BLaER1 treated with 17β-estradiol and CSF1 and Interleukin-3, amounts not matched to agents 10 nM and 100 nM (cell line): ENCODE measurements around the gene TLE1.
"Not testable (repeated sequence)": the region's sequence is repeated elsewhere in the genome, so short reads cannot be mapped to it uniquely, and the experiment has no call there.

Source experiments
- H3K27ac ChIP-seq, 11 experiments: shearing (Covaris generic); formaldehyde crosslinking; 2 replicates each; pipeline ENCODE4 v1.8.1; 2022
- H3K27me3 ChIP-seq, 11 experiments: shearing (Covaris generic); formaldehyde crosslinking; 2 replicates each; pipeline ENCODE4 v1.8.1; 2022
- H3K36me3 ChIP-seq, 11 experiments: shearing (Covaris generic); formaldehyde crosslinking; 2 replicates each; pipeline ENCODE4 v1.8.1; 2022
- H3K4me1 ChIP-seq, 10 experiments: shearing (Covaris generic); formaldehyde crosslinking; 2 replicates each; pipeline ENCODE4 v1.8.1; 2022
- H3K4me2 ChIP-seq, 11 experiments: shearing (Covaris generic); formaldehyde crosslinking; 2 replicates each; pipeline ENCODE4 v1.8.1; 2022
- H3K4me3 ChIP-seq, 10 experiments: shearing (Covaris generic); formaldehyde crosslinking; 2 replicates each; pipeline ENCODE4 v1.8.1; 2022
- H3K9ac ChIP-seq, 11 experiments: shearing (Covaris generic); formaldehyde crosslinking; 2 replicates each; pipeline ENCODE4 v1.8.1; 2022
- H3K9me3 ChIP-seq, 11 experiments: shearing (Covaris generic); formaldehyde crosslinking; replicated peaks in 1 of 11; 2 replicates each; pipeline ENCODE4 v1.8.1; 2022
- H4K20me1 ChIP-seq, 11 experiments: shearing (Covaris generic); formaldehyde crosslinking; 2 replicates each; pipeline ENCODE4 v1.8.1; 2022
- Cebpa-rat ChIP-seq, 11 experiments: shearing (Covaris generic); IDR thresholded peaks; 2 replicates each; pipeline ENCODE4 v1.8.1; 2022

TLE1 gene

DNA sequence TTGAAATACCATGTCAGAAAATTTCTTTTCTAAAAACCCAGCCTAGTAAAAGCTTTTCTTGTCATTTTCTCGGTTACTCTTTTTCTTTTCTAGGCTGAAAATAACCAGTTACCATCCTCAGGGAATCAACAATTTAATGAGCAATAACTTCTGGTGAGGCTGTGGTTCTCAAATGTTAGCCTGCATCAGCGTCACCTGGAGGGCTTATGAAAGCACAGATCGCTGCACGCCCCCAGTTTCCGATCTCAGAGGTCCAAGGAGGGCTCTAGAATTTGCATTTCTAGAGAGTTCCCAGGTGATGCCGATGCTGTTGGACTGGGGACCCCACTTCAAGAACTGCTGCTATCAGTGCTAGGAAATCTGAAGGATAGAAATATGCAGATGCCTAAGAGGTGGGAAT, 28.9 kb upstream of the TLE1 start:
- Histone ChIP-seq H3K4me3 (no peak overlapping the region), H3K9ac (no peak overlapping the region), H3K27me3 (no peaks in the 10 kb centered on the region), H3K36me3 (no peaks in the 10 kb centered on the region), H4K20me1 (no peaks in the 10 kb centered on the region), H3K9me3 (no peaks in the 10 kb centered on the region), H3K27ac (no peak overlapping the region), H3K4me2 (no peak overlapping the region), H3K4me1 (no peaks in the 10 kb centered on the region)
- TF ChIP-seq Cebpa-rat (IDR thresholded peaks at IDR 0.05), result no peak

- H3K9ac ChIP-seq, result no peak overlapping the region
Observed at GRCh38 chr9:81717747-81718077, 28.4 kb upstream of the TLE1 start.

GRCh38 chr9:81717061-81717746, 27.9 kb upstream of the TLE1 start:
- Histone ChIP-seq H3K4me2 (no peak overlapping the region), H3K9ac (no peak overlapping the region), H3K27ac (no peak overlapping the region), H3K4me3 (no peak overlapping the region), H4K20me1 (no peaks in the 10 kb centered on the region), H3K36me3 (no peaks in the 10 kb centered on the region), H3K4me1 (no peaks in the 10 kb centered on the region), H3K27me3 (no peaks in the 10 kb centered on the region), H3K9me3 (no peaks in the 10 kb centered on the region)
- no peak for TF ChIP-seq Cebpa-rat (IDR thresholded peaks at IDR 0.05)

More at GRCh38 chr9:81717747-81718077, 28.4 kb upstream of the TLE1 start:
- Histone ChIP-seq H3K4me2 (no peak overlapping the region), H3K27ac (no peak overlapping the region), H3K4me3 (no peak overlapping the region), H3K4me1 (no peaks in the 10 kb centered on the region), H3K9me3 (no peaks in the 10 kb centered on the region), H3K27me3 (no peaks in the 10 kb centered on the region), H3K36me3 (no peaks in the 10 kb centered on the region), H4K20me1 (no peaks in the 10 kb centered on the region)
- no peak for TF ChIP-seq Cebpa-rat (IDR thresholded peaks at IDR 0.05)

GRCh38 chr9:81716409-81716808, 27.1 kb upstream of the TLE1 start:
- no peak for TF ChIP-seq Cebpa-rat (IDR thresholded peaks at IDR 0.05)
- Histone ChIP-seq H3K36me3 (no peaks in the 10 kb centered on the region), H3K9me3 (no peaks in the 10 kb centered on the region), H3K9ac (no peak overlapping the region), H3K27ac (no peak overlapping the region), H3K4me3 (no peak overlapping the region), H4K20me1 (no peaks in the 10 kb centered on the region), H3K4me1 (no peaks in the 10 kb centered on the region), H3K27me3 (no peaks in the 10 kb centered on the region), H3K4me2 (no peak overlapping the region)

DNA sequence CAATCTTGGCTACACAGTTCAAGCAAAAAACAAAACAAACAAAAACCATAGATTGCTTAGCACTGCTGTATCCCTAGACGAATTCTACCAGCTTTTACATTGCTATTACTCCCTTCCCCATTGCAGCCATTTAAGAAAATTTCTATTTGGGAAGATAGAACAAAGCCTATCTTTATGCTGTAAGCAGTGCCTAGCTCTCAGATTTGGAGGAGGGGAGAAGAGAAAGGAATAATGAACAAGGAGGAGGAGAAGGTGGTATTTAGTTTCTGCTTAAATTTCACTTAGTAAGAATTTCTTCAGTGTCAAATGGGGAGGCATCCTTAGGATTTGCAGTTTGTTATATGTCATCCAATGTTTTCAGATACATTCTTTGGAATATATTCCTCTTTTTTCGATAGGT, 16.2 kb upstream of the TLE1 start:
- no peaks in the 10 kb centered on the region for H3K27me3 ChIP-seq
- no peak overlapping the region for H3K4me3 ChIP-seq
- H3K36me3 ChIP-seq, result no peaks in the 10 kb centered on the region
- no peak overlapping the region for H3K9ac ChIP-seq
- H3K9me3 ChIP-seq, result peaks cover 0 to 15% (median 7%) of the 10 kb centered on the region in 11 experiments; a peak in 7 of 22 replicates
- H3K4me2 ChIP-seq, result no peak overlapping the region
- H3K27ac ChIP-seq, result no peak overlapping the region
- TF ChIP-seq Cebpa-rat (IDR thresholded peaks at IDR 0.05), result no peak
- H3K4me1 ChIP-seq, result no peaks in the 10 kb centered on the region
- no peaks in the 10 kb centered on the region for H4K20me1 ChIP-seq

- Histone ChIP-seq H3K36me3 (no peaks in the 10 kb centered on the region), H3K4me2 (no peak overlapping the region), H4K20me1 (no peaks in the 10 kb centered on the region), H3K9ac (no peak overlapping the region), H3K4me3 (no peak overlapping the region), H3K4me1 (peaks cover 0 to 24% (median 17%) of the 10 kb centered on the region in 10 experiments; a peak in 14 of 20 replicates), H3K27ac (no peak overlapping the region), H3K27me3 (peaks cover 7 to 36% (median 16%) of the 10 kb centered on the region in 11 experiments), H3K9me3 (no peaks in the 10 kb centered on the region)
- no peak for TF ChIP-seq Cebpa-rat (IDR thresholded peaks at IDR 0.05)
Observed at GRCh38 chr9:81694541-81694940, 5.2 kb upstream of the TLE1 start.

- Histone ChIP-seq H3K4me2 (peak overlapping the region in 3 of 11 experiments; percentile 8 to 18 (median 10); a peak in 1 of 22 replicates), H3K27ac (no peak overlapping the region), H3K4me1 (peaks cover 0 to 24% (median 17%) of the 10 kb centered on the region in 10 experiments; a peak in 14 of 20 replicates), H3K36me3 (no peaks in the 10 kb centered on the region), H3K9ac (no peak overlapping the region), H3K27me3 (peaks cover 7 to 37% (median 16%) of the 10 kb centered on the region in 11 experiments), H3K4me3 (no peak overlapping the region), H3K9me3 (no peaks in the 10 kb centered on the region), H4K20me1 (peaks cover 0 to 5% (median 0%) of the 10 kb centered on the region in 11 experiments; a peak in 5 of 22 replicates)
- TF ChIP-seq Cebpa-rat (IDR thresholded peaks at IDR 0.05), result no peak
Observed at GRCh38 chr9:81693671-81694378, 4.5 kb upstream of the TLE1 start.

DNA sequence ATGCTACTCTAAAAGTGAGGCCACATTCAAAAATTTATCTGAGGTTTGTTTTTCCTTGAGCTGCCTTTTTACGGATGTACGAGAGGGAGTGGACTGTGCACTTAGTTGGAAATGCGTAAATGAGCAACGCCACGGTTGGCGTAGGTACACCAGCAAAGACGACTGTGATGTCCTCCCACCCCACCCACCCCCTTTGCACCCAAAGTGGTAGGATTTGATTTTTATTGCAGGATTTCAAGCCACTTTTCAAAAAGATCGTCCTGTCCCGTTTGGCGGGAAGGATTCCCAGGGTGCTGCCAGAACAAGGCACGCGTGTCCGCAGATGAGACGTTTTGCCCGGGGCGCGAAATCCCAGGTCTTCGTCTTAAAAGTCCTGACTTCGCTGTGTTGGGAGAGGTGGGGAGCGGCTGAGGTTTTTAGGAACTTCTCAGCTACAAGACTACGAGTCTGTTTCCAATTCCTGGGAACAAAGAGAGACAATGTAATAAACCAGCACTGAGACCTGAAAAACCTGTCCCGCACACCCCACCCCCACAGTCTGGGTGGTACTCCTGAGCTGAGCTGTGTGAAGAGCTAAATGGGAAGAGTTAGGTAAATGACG, 1.0 kb upstream of the TLE1 start:
- peak overlapping the region; percentile 73 to 99 (median 88) for H3K4me2 ChIP-seq

GRCh38 chr9:81689093-81689342, 329 bp downstream of the TLE1 start:
- H3K27ac ChIP-seq, result peak overlapping the region in 9 of 11 experiments; percentile 30 to 80 (median 60); a peak in 15 of 22 replicates

More for the DNA sequence above, 1.0 kb upstream of the TLE1 start:
- peak overlapping the region in 3 of 11 experiments; percentile 29 to 58 (median 30); a peak in 2 of 22 replicates for H3K27ac ChIP-seq
- peaks cover 0 to 39% (median 13%) of the 10 kb centered on the region in 11 experiments; a peak in 12 of 22 replicates for H4K20me1 ChIP-seq
- H3K9me3 ChIP-seq, result no peaks in the 10 kb centered on the region
- H3K9ac ChIP-seq, result peak overlapping the region in 9 of 11 experiments; percentile 39 to 90 (median 66); a peak in 17 of 22 replicates
- peaks cover 0 to 2% (median 0%) of the 10 kb centered on the region in 11 experiments; a peak in 3 of 22 replicates for H3K36me3 ChIP-seq
- H3K4me1 ChIP-seq, result peaks cover 7 to 28% (median 22%) of the 10 kb centered on the region in 10 experiments
- peak overlapping the region; percentile 57 to 98 (median 80) for H3K4me3 ChIP-seq
- H3K27me3 ChIP-seq, result peaks cover 7 to 72% (median 16%) of the 10 kb centered on the region in 11 experiments
- TF ChIP-seq Cebpa-rat (IDR thresholded peaks at IDR 0.05), result no peak

DNA sequence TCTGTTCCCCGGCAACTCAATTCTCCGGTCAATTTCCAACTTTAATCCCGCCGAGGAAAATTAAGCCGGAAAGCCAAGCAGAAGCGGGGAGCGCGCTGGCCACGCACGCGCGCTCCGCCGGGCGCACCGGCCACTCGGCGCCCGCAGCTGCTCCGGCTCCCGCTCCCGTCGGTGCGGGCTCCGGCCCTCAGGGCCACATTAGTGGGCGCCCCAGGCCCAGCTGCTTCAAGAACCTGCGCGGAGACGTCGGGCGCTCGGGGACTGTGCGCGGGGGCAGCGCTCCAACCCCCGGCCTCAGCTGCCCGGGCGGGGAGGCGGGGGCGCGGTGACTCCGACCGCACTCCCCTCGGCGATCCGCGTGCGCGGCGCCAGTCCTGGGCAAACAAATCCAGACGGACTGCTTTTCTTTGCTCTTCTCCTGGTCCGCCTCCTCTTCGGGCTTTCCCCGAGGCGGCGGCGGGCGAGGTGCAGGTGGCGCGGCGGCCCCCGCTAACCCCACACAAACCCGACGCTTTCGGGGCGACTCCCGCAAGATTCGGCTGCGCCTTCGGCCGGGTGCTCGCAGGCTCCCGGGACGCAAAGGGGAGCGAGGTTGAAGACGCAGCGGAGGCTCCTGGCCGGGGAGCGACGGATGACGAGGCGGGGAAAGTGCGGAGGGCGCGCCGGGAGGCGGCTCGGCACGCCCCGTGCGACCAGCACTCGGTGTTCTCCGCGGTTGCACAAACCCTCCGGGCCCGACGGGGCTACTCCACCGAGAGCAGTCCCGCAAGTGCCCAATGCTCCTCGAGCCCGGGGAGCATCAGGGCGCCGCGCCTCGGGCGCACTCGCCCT, 870 bp downstream of the TLE1 start:
- peaks cover 7 to 44% (median 36%) of the 10 kb centered on the region in 10 experiments for H3K4me1 ChIP-seq
- H3K4me3 ChIP-seq, result peak overlapping the region; percentile 57 to 98 (median 80)
- peak overlapping the region; percentile 80 to 100 (median 97) for H3K4me2 ChIP-seq
- H3K27ac ChIP-seq, result peak overlapping the region in 9 of 11 experiments; percentile 30 to 80 (median 60); a peak in 18 of 22 replicates
- peak overlapping the region; percentile 47 to 90 (median 75); a peak in 21 of 22 replicates for H3K9ac ChIP-seq
- peaks cover 0 to 20% (median 0%) of the 10 kb centered on the region in 11 experiments; a peak in 5 of 22 replicates for H3K36me3 ChIP-seq
- H4K20me1 ChIP-seq, result peaks cover 0 to 57% (median 32%) of the 10 kb centered on the region in 11 experiments; a peak in 17 of 22 replicates
- peaks cover 7 to 82% (median 23%) of the 10 kb centered on the region in 11 experiments for H3K27me3 ChIP-seq
- H3K9me3 ChIP-seq, result not testable (repeated sequence)

More at GRCh38 chr9:81689093-81689342, 329 bp downstream of the TLE1 start:
- H3K36me3 ChIP-seq, result peaks cover 0 to 16% (median 0%) of the 10 kb centered on the region in 11 experiments; a peak in 5 of 22 replicates
- peaks cover 0 to 52% (median 26%) of the 10 kb centered on the region in 11 experiments; a peak in 17 of 22 replicates for H4K20me1 ChIP-seq
- not testable (repeated sequence) for H3K9me3 ChIP-seq
- H3K9ac ChIP-seq, result peak overlapping the region; percentile 47 to 90 (median 75); a peak in 21 of 22 replicates
- H3K4me3 ChIP-seq, result peak overlapping the region; percentile 57 to 98 (median 80)
- H3K27me3 ChIP-seq, result peaks cover 7 to 82% (median 23%) of the 10 kb centered on the region in 11 experiments
- peaks cover 7 to 38% (median 31%) of the 10 kb centered on the region in 10 experiments for H3K4me1 ChIP-seq
- H3K4me2 ChIP-seq, result peak overlapping the region; percentile 80 to 100 (median 97)
